ENCODE results near the gene NINL.
"Not testable (repeated sequence)": the region's sequence is repeated elsewhere in the genome, so short reads cannot be mapped to it uniquely, and the experiment has no call there.

The NINL gene

DNA sequence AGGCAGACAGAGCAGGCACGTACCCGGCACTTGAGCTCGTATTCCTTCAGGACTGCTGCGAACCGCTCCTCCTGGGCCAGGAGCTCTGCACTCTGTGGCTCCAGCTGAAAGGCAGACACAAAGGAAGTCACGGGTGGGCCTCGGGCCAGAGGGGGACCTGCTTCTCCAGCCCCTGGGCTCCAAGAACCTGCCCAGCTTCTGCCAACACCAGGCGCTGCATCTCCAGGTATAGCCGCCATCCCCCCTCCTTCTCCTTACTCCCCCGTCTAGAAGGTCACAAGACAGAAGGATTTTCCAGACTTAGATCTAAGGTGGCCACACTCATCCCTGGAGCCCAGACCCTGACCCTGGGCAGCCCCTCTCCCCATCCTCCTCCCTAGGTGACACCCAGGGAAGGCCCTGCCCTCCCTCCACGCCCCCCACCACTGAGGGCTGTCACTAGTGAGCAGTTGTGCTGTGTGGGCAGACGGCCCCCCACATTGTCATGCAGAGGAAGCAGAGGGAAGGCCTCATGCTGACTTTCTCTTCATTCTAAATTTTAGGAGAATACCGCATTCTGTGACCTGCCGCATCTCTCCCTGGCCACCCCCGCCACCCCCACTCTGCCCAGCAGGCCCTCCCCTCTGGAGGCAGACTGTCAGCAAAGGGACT, 96.0 kb downstream of the NINL start:
- in situ Hi-C loops (cut with HindIII; ENCODE audit: low sequenced_read_pairs), result no loop called here

DNA sequence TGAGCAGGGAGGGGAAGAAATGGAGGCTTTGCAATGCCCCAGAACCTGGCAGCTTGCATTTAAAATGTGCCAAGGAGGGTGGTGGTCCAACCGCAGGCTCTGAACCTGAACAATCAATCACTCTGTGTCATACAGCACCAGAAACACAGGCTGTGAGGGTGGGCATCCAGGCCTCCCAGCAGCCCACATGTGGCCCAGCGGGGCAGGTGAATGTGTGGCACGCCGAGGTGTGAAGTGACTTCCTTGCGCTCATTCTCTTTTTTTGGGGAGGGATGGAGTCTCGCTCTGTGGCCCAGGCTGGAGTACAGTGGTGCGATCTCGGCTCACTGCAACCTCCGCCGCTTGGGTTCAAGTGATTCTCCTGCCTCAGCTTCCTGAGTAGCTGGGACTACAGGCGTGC, 97.4 kb downstream of the NINL start:
- in situ Hi-C loops (cut with HindIII; ENCODE audit: low sequenced_read_pairs), result no loop called here

DNA sequence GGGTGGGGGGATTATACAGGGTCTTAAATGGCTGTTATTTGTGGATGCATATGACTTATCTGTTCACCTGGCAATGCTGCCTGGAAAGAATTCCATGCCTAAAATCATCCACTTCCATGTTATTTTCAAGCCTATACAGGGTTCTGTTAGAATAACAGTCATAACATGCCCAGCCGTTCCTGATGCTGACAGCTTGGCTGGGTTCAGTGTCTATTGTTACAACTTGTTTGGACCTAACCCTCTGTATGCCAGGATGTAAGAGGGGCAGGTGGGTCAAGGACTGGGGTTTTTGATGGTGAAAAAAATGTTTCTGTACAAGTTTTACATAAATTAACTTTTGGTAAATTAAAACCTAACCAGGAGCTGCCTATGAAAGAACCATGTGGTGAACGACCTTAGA, 98.0 kb downstream of the NINL start:
- in situ Hi-C loops (cut with HindIII; ENCODE audit: low sequenced_read_pairs), result no loop called here

DNA sequence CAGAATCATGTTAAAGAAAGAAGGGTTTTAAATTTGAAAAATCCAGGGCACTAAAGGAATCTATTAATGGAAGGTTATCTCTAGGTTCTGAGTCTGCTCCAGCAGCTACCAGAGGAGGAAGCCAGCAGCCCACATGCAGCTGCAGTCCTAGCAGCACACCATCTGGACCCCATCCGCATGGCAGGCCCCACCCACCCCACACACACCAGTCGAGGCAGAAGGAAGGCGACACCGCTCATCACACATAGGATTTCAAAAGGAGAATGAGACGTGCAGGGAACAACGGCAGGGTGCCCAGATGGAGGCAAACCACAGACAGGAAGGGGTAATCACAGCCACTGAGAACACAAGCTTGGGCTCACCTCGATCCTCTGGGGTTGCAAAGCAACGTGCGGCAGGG, 99.0 kb downstream of the NINL start:
- in situ Hi-C loops (cut with HindIII; ENCODE audit: low sequenced_read_pairs), result no loop called here

DNA sequence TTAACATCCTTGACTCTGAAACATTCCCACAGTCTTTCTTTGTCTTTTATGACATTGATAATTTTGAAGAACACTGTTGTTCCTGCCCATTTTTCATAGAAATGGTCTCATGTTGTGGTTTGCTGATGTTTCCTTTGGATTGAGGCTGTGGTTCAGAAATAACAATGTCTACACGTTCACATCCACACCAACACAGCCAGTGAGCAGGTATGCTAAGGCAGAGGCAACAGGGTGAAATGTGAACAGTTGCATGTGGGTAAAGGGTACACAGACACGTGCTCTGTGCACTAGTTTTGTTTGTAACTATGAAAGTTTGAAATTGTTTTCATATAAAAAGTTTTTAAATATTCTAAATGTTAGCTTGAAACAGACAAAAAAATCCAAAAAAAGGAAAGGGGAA, 99.5 kb downstream of the NINL start:
- in situ Hi-C loops (cut with HindIII; ENCODE audit: low sequenced_read_pairs), result no loop called here

DNA sequence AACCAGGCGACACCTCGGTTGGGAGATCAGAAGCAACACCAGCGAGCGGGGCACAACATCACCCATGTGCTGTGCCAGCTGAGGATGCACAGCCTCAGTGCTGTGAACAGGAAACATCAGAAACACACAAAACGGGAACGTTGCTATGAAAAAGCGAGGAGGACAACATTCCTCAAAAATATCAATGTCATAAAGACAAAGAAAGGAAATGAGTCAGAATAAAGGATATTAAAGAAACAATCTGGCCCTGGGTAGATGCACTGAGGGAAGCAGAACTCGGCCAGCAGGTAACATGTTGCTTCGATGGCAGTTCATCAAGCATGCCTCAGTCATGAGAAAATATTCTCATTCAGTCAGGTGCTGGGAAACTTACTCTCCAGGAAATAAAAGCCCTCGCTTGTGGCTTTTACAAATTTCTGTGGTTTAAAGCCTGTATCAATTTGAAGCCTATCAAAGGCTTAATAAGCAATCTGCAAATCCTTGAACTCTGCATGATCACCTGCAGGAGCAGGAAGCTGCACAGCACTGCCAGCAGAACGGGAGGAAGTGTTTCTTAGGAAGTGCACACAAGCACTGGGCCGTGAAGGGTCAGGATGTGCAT, 100.3 kb downstream of the NINL start:
- in situ Hi-C loops (cut with HindIII; ENCODE audit: low sequenced_read_pairs), result no loop called here

DNA sequence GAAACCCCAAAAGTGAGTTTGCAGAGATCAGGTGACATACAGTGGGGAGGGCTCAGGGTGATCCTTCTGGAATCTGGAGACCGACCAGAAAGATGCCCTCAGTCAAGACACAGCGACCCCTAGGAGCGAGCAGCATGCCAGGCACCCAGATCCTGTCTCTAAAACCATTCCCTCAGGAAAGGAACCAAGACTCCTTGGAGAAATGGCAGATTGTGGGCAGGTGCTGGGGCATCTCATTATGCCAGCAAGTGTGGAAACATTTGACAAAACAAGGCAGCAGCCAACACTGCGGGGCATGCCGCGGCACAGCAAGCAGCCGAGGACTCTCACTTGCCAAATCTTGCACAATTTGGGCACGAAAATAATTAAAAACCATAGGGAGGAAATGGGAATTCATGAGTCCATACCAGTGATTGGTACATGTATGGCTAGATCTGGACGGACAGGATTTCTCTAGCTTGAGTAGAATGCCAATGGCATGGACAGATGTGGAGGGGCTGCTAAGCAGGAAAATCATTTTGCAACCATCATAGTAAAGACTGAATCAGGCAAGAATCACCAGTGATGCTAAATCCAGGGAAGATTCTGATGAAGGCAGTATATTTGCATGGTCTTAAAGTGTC, 101.0 kb downstream of the NINL start:
- in situ Hi-C loops (cut with HindIII; ENCODE audit: low sequenced_read_pairs), result no loop called here

DNA sequence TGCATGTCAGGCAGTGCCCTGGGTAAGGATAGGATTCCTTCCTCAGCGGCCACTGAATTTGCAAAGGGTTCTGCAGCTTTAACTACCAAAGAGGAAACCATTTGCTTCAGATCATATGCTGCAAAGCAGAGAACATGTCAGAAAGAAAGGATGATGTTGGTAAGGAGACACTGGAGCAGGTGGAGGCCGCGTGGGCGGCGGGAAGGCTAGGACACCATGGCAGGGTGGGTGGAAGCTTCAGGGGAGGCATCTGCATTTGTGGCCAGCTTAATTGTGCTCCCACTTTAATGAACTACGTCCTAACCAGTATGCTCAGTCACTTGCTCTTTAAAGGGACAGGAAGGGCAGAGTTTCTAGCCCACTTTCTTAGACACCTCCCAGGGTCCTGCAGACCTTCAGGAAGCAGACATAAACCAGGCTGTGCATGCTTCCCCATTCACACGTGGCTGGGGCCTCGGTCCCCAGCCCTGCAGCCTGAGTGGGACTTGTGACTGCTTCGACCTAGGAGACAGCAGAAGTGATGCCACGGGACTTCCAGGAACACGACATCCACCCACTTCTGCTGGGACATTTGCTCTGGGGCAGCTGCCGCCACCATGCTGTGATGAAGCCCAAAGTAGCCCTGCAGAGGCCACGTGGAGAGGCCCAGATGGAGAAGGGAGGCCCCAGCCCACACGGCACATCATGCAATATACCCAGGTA, 101.7 kb downstream of the NINL start:
- in situ Hi-C loops (cut with HindIII; ENCODE audit: low sequenced_read_pairs), result no loop called here

DNA sequence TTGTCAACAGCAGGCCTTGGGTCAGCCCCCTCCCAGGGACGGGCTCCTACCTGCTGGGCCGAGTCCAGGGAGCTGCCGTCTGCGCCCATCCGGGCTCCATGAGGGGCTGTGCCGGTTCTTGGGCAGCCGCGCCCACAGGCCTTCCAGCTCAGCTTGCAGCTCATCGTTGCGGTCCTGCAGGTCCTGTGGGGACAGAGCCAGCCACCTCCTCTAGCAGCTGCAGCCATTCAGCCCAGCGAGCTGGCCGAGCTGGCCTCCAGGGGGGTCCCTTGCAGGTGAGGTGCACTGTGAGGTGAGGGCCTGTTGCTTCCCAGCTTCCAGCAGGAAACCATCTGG, 103.4 kb downstream of the NINL start:
- in situ Hi-C loops (cut with HindIII; ENCODE audit: low sequenced_read_pairs), result no loop called here

DNA sequence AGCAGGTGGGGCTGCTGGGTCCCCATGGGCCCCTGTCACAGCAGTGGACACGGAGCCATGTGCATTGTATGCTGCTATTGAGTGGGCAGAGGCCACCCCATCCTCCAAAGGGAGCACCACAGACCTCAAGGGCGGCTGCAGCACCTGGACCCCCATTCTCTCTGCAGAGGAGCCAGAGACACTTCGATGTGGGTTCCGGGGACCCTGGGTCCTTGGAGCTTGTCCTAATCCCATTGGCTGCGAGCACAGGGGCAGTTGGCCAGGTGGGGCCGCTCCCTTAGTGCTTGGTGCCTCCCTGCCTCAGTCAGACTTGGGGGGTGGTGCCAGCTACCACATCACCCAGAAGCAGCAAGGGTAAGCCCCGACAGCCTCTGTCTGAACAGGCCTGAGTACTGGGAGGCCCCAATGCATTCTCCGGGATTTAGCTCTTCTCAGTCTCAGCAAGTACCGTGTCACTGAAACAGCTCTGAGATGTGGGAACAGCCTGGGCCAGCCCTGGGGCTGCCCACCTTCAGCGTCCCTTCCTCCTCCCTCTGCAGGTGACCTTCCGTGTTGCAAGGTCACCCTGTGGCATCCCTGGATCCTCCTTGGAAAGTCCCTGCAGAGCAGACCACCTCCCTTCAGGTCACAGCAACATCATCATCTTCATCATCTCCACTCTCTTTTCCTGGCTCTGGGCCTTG, 104.0 kb downstream of the NINL start:
- in situ Hi-C loops (cut with HindIII; ENCODE audit: low sequenced_read_pairs), result no loop called here

DNA sequence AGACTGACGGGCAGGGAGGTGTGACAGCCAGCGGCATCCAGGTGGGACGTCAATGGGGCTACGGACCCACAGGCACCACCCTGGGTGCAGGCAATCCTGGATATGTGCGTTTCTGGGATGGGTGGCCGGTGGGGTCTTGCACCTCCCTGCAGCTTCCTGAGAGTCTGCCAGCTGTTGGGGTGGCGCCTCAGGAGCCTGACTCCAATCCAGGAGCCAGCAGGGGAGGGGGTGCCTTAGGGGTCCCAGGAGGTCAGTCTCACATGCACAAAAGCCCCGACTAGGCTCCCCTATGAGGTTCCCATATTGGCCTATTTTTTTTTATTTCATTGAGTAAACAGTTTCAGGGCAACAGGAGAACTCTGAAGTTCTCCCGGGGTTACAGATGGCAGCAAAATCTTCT, 104.5 kb downstream of the NINL start:
- in situ Hi-C loops (cut with HindIII; ENCODE audit: low sequenced_read_pairs), result no loop called here

DNA sequence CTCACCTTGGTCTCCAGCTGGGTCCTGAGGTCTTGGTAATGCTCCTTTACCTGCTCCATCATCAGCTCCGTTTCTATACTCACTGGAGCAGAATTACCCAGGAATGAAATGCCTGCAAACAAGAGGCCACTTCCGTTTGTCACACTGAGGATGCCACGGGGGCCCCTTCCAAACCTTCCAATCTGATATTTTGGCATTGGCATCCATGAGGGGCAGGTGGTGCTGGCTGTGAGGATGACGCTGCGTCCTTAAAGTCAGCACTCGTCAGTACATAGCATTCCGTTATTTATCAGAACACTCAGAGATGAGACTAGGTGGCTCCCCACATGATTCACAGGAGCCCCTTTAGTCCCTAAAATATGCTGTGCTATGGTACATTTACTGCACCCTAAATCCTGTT, 105.2 kb downstream of the NINL start:
- in situ Hi-C loops (cut with HindIII; ENCODE audit: low sequenced_read_pairs), result no loop called here

DNA sequence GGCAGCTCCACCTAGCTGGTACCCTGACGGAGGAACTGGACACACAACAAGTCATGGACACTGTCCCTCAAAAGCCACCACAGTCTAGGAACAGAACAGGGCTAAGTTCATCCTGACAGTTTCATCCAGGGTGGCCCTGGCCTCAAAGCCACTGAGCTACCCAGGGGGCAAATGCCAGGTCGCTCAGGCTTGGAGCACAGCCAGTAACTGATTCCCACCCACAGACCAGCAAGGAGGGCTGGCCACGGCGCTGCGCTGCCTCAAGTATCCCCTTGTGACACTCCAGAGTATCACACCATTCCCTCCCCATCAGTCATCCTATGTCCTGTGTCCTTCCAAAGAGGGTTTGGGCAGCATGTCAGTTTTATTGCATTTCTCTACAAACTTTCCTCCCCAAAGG, 105.7 kb downstream of the NINL start:
- in situ Hi-C loops (cut with HindIII; ENCODE audit: low sequenced_read_pairs), result no loop called here

DNA sequence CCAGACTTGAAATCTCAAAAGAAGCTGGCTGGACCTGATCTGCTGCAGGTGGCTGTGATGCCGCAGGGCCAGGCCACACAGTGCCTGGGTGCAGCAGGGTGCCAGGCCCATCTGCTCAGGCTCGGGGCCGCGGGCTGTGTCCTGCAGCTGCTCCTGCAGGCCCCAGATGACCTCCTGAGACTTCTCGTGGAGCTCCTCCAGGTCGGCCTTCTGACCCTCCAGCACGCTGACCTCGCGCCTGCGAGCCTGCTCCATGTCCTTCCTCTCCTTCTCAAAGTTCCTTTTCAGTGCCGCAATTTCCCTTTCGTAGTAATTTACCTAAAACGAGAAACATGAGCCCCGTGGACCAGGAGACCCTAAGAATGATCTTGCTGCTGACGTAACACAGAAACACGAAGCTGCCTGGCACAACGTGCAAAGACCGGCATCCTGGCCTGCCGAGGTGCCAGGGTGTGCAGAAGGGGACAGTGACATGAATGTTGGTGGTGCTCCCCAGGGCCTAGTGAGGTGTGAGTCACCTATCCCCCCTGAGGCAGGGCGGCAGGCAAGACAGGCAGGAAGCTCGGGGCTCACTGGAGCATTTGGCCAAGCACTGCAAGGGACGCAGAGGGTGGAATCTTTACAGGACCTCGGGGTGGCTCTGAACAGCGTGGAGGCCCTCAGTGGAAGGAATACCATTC, 106.3 kb downstream of the NINL start:
- in situ Hi-C loops (cut with HindIII; ENCODE audit: low sequenced_read_pairs), result no loop called here

DNA sequence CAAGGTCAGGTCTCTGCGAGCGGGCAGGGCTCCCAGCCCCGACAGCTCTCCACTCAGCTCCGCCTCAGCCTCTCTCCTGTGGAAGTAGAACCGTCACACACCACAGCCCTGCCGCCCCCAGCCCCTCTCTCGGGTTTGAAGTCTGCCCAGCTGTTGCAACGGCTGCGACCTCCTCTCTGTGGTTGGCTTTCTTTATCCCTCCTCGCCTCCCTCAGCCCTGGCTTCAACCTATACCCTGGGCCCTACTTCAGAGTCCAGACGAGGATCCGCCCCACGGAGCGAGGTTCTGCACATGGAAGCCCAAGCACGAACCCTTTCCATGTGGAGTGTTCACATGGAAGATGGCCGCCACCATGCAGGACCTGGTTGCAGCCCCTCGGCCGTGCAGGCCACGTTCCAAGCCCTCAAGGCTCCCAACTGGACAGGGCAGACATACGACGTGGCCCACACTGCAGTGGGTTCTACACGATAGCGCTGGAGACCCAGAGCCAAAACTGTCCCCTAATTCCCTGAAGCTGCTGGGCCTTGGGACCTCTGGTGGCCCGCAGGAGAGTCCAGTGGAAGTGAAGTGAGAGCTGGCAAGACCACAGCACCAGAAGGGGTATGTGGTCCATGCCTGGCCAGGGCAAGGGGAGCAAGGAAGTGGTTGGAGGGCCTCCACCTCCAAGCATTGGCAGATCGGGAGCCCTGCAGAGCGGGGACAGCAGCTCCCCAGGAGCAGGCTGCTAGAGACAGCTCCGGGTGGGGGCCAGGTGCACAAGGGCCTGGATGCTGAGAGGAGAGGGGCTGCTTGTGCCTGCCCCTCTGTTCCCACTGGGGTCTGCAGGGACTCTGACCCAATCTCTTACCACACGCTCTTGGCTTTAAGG, 108.1 kb downstream of the NINL start:
- in situ Hi-C loops (cut with HindIII; ENCODE audit: low sequenced_read_pairs), result no loop called here

DNA sequence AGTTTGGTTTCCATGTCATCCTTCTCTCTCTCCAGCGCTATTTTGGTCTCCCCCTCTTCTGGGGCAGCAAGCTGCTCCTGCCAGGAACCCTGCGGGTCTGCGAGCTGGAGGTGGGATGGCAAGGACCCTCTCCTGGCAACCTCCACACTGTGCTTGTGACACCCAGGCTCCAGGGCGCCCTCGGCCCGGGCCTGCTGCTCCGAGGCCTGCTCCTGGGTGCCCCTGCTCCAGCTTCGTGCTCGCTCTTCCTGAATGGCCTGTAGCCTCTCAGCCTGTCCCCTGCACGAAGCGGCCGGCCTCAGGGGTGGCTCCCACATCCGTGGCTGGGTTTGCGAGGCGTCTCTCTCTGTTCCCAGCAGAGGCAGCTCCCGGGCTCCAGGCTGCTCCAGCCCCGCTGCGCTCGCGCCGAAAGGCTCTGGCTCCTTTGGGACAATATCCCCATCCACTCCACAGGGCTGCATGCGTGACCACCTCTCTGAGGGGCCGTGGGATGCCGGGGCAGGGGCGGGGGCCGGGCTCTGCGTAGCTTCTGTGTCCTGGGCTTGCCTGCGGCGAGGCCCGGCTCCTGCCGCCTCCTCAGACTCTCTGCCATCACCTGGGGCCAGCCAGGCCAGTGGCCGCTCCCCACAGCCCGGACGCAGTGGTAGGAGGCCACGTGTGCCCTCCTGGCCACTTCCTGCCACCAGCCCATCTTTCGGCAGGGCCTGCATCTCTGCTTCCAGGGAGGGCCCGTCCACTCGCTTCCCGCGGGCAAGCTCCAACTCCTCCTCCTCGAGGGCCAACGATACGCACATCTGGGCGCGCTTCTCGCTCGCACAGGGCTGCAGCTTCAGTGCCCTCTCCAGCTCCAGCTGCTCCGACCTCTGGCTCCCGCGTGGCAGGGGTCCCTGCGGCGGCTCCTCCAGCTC, 109.0 kb downstream of the NINL start:
- in situ Hi-C loops (cut with HindIII; ENCODE audit: low sequenced_read_pairs), result no loop called here

DNA sequence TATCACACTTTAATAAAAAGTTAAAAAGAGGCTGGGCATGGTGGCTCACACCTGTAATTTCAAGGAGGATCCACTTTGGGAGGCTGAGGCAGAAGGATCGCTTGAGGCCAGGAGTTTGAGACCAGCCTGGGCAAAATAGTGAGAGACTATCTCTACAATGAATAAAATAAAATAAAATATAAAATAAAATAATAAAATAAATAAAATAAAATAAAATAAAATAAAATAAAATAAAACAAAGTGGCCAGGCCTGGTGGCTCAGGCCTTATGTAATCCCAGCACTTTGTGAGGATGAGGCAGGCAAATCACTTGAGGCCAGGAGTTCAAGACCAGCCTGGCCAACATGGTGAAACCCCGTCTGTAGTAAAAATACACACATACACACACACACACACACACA, 112.0 kb downstream of the NINL start:
- in situ Hi-C loops (cut with HindIII; ENCODE audit: low sequenced_read_pairs), result not testable (repeated sequence)

DNA sequence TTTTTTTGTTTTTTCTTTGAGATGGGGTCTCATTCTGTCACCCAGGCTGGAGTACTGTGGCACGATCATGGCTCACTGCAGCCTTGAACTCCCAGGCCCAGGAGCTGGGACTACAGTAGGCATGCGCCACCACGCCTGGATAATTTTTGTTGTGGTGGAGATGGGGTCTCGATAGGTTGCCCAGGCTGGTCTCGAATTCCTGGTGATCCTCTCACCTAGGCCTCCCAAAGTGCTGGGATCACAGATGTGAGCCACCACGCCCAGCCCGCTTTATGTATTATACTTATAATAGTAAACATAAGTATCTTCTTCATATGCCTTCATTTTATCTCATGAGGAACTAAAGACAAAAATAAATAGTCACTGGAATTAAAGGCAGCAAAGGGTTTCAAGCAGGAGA, 114.3 kb downstream of the NINL start:
- in situ Hi-C loops (cut with HindIII; ENCODE audit: low sequenced_read_pairs), result no loop called here

DNA sequence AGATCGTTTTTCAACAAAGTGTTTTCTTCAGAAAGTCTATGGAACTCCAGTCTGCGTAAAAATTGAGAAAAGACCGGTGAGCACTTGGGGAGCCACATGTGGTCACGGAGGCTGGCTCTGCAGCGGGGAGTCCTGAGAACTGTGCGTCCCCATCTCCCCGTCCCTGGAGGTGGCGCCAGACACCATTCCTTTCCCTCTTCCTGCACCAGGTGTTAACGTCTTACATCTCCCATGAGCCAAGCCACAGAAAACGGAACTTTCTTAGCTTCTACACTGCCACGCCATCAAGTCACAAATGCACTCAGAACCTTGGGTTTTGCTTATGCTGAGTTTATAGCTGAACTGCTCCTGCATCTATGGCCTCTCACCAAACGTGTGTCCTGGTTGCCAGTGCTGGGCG, 115.3 kb downstream of the NINL start:
- in situ Hi-C loops (cut with HindIII; ENCODE audit: low sequenced_read_pairs), result no loop called here
